CD4-positive, alpha-beta T cell treated with Interleukin-21 for 1 hour (primary cell): ENCODE data around the gene SIX3.

ENCODE experiments used
- DNase-seq: peaks from one replicate; pipeline ENCODE4 v3.0.0-alpha.2; 2020

The SIX3 gene

DNA sequence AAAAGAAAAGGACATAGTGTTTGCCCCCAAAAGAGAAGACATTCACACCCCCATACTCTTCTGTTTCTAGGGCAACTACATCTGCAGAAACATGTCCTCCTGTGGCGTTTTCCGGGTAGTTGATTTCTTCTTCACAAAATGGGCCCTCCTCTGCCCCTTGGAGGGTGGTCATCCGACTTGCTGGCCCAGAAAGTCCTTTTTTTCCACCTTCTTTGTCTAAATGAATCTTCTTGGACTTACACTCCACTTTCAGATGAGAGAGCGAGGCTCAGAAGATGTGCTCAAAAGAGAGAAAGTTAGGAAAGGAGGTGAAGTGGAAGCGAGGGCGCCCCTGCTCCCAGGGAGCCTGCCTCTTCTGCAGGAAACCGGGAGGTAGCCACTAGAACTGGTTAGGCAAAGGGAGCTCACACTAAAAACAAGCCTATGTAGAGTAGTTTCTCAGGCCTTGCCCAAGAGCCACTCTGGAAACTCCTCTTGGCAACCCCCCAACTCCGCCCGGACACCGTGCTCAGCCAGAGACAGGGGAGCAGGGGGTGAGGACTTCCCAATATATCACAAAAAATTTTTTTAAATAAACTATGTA is 10.2 kb upstream of the SIX3 start:
- no peak for DNase-seq

DNA sequence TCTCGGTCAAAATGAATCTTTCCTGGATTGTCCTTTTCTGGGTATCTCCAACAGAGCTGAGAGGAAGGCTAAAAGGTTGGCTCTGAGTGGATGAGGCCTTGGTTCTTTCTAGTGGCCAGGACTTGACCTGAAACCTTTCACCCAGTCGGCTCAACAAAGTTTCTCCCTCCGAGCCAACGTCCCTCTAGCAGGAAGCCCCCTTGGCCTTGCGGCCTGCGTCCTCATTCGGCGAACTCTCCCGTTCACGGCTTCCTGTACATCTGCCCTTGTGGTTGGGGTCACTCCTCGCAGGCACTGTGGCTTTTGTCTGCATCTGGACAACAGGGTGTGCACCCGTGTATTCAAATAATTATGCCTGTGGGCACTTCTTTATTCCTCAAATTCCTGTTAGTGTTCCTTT is 9.4 kb upstream of the SIX3 start:
- no peak for DNase-seq

DNA sequence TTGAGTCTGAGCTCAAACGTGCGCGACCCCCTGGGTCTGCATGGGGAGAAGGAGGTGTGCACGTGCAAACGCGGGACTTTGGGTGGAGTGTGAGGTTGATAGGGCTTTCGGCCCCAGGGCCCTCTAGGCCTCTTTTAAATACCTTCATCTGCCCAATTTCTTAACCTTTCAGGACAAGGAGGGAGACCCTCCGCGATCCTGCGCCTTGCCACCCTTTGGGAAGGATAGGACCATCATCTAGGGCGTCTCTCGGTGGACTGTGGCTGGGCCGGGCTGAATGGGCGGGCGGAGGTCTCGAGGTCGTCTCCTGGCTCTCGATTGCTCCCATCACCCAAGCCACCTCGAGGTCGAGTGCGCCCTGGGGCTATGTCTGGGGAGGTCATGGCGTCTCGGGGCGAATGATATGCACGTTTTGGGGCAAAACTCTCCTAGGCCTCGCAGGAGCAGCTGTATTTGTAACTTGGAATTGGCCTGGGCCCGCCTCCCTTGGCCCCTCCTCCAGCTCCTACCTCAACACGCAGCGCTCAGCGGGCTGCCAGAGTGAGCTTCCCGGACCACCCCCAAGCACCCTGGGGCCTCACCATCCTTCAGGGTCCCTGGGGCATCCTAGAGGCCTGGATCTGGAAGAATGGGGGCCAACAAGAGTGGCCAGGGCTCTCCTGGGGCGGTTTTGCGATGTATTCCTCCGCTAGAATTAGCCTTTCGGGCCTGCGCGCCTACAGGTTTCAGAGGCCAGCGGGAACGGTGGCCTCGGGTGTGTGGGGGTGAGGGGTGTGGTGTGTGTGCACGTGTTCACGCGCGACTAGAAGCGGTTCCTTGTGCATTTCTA is 8.7 kb upstream of the SIX3 start:
- DNase-seq = no peak

DNA sequence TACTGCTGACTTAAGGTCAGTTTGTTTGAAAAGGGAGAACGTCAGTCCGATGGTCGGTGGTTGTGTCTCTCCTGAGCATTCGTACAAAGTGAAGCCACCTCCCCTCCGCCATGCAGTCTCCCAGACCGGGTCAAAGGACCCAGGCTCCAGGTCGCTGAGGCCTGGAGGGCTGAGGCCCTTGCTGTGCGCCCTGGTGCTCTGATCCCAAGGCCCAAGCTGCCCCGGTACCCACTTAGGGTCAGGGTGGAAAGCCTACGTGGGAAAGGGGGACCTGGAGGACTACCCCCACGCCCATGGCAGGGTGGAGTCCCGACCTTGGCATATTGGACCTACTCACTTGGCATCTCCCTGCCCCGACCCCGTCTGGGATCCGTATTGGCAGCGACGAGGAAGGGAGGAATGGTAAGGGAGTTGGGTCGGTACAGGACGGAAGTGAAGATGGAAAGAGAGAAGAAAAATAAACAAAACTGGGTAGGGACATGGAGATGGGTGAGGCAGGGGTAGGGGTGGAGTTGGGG is 8.0 kb upstream of the SIX3 start:
- no peak for DNase-seq

DNA sequence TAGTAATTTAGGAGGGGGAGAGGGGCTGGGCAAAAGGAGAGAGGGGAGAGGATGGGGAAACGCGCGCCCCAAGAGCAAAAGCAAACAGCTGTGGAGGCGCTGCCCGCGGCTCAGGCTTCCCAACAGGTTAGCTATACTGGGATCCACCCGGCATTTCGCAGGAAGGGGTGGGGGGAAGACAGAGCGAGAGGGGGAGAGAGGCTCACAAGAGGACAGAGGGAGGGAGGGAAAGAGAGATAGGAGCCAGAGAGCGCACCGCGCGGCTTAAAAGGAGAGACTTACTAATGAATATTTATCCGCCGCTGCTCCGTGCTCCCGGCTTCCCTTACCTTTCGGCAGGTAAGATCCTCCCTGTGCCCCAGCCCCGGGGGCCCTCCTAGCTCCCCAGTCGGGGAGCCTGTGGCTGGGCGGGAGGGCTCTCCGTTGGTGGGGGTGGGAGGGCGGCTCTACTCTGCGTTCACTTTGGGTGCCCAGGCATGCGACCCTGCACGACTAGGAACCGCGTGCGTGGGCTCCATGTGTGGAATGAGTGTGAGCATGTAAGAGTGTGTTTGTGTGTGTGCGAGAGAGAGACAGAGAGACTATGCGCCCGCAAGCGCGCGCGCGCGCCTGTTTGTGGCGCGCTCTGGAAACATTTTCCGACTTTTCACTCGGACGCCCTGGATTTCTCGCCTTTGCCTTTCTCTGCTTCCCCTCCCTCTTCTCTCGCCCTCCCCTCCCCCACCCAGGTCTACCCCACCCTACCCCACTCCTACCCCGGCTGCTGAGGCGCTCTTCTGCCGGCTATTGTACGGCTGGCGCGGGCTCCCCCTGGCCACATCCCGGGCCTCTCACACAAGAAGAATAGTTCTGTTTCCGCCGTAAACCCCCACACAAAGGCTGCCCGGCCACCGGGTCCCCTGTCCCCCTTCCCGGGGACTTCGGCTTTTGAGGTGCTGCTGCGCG is 7.2 kb upstream of the SIX3 start:
- no peak for DNase-seq

DNA sequence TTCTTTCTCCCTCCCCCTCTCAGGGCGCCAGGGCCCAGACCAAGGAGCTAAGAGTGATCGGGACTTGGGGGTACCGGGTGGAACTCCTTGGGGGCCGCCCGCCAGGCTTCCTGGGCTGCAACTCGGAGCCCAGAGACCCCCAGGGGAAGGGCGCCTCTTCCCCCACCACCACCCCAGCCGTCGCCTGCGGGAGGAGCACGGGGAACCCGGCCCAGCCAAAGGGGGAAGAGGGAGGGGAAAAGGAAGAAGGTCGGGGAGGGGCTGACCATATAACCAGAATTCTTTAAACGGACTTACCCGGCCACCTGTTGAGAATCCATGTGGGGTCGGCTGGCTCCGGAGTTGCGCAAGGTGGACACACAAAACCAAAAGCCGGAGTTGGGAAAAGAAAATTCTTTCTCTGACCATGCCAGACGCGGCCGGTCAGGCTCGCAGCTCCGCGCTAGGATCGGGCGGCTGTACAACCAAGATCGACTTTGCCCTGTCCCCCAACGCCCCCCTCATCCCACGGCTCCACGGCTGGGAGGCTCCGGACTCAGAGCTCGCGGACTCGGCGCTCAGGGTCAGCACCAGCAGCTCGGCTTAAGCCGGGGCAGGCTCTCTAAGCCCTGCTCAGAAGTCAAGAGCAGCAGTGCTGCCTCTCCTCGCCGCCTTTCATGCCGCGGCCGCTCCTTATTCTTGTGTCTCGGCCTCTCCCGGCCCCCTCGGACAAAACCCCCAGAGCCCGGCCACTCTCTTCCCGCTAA is 6.3 kb upstream of the SIX3 start:
- no peak for DNase-seq

DNA sequence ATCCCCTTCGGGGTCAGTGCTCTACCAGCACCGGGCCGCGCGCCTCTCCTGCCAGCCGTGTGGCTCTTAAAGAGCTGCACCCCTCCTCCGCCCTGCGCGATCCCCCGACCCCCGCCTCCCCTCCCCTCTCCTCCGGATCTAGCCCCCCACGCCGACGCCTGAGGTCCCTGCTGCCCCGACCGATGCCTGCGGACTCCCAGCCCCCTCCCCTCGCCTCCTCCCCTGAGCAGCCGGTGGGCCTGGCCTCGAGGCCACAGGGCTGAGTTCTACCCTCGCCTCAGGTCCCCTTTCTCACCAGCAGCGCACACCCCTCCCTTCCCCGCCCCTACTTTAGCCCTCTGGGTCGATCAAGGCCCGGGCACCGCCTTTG is 5.8 kb upstream of the SIX3 start:
- DNase-seq = no peak

DNA sequence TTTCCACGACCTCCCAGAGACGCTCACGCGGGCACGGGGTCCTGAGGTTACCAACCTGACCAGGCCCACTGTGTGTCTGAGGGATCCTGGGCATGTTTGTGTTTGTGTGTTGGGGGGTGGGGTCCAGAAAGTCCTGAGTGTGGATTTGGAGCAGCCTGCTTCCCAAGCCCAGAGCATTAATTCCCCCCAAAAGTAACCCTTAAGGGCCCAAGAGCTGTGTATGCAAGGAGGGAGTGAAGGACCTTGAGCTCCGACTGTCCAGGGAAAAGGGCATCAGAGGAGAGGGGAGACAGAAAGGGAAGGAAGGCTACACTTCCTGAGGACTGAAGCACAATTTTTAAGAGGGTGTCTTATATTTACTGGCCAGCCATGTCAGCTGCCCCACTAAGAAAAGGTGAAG is 5.2 kb upstream of the SIX3 start:
- no peak for DNase-seq

DNA sequence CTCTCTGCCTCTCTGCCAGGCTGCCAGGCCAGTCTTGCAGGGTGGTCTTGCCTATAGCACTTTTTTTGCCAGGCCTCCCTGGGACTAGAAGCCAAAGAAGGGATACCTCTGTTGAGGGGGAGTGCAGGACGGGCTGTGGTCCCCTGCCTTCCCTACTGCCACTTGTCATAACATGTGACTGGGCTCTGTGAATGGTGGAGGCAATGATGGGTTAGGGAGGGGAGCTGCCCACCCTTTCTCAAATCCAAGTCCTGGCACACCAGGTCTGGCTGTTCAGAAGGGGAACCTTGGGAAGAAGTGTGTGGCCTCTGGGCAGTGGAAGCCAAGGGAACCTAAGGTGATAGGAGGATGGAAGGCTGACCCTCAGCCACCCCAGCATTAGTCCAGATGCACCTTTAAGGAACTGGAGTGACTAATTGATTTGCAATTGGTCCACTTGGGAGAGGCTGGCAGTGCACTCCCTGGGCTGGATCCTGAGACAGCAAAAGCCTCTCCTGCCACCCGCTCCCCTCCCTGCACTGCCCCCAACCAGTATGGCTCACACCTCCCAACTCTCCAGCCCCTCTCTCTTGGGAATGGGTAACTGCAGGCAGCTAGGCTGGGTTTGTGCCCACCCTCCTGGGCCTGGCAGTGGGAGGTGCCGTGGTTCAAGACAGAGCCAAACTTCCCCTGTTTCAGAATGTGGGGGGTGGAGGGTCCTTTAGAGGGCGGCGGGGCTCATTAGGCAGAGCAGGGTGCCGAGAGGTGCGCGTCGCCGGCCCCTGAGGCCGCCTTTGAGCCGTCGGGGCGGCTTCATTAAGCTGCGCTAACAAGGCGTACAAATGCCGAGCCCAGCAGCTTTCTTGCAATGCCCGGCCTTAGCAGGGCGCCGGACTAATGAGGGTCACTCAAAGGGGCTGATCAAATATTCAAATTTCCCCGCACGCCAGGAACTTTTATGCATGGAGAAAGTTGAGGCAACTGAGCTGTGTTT is 4.5 kb upstream of the SIX3 start:
- no peak for DNase-seq

DNA sequence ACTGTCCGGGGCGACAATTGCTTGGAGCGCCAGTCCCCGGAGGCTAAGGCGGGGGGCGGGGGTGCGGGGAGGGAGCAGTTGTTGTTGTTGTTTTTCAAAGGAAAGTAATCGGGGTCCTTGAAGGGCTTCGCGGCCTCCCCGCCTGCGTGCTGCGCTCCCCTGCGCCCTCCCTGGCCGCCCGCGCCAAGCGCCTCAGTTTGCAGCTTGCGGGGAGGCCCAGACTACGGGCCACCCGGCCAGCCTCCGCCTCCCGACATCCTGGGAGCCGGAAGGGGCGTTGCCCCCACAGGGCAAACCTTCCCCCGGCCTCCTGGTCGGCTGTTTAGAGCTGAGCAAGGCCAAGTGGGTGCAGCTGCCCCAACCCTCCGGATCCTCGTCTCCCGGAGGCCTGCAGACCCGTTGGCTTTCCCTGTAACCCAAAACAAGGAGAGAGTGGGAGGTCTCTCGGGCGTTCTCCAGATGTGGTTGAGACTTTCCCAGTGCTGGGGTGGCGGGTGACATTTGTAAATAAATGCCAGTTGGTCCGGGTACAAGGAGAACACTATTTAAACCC is 3.7 kb upstream of the SIX3 start:
- no peak for DNase-seq

DNA sequence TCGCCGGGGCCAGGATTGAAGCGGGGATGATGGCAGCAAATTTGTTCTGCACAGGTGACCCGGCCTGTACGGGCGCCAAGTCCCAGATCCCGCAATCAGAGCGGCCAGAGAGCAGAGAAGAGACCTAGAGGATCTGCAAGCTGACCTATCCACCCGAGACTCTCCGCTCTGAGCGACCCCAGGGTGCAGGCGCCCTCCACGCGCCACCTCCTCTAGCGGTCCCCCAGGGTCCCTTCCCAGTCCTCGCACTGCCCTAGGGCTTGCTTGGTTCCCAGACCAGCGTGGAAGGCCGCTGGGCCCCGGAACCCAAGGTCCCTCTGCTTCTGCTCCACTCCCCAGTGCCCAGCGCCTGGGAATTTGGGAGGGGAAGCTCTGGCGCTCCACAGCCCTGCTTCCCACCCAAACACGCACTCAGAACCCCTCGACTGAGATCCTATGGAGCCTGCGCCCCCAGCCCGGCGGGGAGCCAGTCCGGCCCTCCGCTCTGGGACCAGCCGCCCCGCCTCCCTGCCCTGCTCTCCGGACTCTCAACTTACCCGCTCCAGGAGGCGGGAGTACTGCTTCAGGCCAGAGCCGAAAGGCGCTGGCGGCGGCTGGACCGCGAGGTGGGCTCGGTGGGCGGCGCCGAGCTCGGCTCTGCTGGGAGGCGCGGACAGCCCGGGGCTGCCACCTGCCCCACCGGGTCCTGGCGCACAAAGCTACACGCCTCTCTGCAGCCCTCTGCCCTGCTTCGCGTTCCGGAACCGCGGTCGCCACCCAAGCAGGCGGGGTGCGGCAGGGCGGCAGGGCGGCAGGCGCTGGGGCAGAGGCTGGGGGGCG is 3.0 kb upstream of the SIX3 start:
- no peak for DNase-seq

DNA sequence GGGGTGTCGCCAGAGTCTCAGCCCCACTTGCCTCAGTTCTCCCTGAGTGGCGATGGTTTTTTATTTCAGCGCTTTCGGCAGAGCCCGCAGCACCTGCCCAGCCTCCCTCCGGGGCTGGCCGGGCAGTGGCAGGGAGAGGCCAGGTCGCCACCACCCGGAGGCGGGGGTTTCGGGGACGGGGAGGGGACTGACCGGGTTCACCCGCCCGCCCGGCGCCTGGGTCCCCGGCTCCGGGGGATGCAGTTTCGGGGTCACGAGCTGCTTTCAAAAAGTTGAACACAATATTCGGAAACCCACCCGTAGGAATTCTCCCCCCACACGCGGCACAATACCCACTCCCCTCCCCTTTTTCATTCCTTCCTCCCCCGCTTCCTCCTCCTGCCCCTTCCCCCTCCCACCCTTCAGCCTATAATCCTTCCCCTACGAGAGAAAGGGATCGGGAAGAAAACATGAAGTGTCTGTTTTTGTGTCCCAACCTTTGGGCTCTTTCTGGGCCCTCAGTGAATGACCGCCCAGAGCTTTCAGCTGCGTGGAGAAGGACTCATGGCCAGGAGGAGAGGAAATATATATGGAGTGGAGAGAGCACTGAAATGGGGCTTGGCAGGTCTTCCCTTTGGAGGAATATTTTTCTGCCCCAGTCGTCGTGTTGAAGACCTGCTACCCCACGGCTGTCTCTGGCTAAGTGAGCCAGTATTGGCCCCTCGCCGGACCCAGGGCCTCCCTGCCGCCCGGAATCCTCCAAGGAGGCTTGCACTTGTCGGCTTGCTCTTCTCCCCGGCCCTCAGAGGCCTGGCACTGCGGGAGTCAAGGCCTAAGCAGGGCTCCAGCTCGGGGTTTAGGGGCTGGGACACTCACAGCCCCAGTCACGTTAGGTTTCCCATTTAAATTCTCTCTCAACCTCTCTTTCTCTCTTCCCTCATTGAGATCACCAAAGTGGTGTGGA is 2.1 kb upstream of the SIX3 start:
- DNase-seq = no peak

DNA sequence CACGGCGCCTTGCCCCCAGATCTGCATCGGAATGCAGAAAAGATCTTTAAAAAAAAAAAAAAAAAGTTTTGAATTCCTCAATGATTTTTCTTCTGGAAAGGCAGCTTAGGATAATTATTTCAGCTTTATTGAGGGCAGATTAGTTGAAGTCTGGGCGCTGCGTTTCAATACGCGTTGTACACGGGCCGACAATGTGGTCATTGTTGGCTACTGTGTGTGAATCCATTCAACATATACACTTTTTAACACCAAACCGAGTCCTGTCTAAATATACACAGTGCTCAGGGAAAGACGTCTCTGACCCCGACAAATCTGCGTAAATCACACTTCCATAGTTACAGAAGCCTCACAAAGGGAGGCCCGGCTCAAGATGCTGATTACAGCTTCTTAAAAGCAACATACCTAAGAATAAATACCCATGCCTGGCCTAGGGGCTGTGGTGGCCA is 1.4 kb upstream of the SIX3 start:
- no peak for DNase-seq

DNA sequence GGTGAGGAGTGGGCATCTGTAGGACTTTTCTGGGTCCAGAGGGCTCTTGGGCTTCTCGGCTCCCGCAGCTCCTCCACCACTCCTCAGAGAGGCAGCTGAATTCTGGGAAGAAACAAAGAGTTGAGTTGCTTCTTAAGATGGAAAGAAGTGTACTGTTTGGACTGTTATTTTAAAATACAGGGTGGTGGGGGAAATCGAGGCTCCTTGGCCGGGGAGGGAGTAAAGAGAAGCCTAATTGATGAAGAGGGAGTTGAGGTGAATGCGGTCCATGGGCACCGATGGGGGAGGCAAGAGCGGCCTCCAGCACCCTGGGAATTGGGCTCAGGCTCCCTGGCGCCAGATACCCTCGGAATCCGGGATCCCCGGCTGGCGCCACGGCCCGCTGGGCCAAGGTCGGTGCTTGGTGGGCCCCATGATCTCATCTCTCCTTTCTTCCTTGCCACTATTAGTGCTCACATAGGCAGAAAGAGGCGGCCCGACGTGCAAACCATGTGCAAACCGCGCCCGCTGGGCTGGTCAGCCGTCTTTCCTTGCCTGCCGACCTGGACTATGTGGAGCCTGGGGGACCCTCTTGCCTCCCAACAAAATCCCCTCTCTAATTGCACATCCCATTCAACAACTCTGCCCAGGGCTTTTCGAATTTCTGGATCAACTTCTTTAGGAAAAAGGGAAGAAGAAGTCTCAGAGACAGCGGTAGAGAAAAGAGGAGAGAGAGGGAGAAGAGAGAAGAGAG is 604 bp upstream of the SIX3 start:
- no peak for DNase-seq

DNA sequence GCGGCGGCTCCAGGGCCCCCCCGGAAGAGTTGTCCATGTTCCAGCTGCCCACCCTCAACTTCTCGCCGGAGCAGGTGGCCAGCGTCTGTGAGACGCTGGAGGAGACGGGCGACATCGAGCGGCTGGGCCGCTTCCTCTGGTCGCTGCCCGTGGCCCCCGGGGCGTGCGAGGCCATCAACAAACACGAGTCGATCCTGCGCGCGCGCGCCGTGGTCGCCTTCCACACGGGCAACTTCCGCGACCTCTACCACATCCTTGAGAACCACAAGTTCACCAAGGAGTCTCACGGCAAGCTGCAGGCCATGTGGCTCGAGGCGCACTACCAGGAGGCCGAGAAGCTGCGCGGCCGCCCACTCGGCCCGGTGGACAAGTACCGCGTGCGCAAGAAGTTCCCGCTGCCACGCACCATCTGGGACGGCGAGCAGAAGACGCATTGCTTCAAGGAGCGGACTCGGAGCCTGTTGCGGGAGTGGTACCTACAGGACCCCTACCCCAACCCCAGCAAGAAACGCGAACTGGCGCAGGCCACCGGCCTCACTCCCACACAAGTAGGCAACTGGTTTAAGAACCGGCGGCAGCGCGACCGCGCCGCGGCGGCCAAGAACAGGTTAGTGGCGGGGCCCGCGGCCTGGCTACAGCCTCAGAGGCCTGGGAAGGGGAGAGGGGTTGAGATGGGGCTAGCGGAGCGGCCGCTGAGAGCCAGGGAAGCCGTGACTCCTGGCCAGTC is 965 bp downstream of the SIX3 start:
- no peak for DNase-seq

DNA sequence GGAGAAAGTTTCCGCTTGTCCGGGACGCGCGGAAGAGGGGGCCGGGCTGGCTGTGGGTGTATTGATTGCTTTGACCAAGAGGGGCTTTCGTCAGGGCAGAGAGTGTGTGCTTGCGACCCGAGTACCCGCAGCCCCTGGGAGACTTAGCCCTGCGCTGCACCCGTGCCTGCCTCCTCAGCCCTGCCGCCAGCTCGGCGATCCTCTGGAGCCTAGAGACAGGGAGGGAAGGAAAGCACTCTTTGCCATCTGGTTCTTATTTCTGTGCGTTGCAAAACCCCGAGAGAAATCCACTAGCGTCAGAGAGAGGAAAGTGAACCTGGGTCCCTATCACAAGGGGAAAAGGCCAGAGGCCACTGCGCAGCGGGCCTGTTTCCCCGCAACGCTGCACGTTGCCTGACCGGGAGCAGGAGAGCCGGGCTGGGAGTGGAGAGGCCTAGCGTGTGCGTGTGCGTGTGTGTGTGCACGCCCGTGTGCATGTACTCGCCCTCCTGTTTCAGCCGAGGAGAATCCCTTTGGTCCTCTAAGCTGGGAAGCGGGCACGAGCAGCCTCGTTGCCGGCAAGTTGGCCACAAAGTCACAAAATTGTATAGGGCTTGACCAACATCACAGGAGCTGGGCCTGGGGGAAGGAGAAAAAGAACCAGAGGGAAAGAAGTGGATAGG is 1.7 kb downstream of the SIX3 start:
- no peak for DNase-seq

DNA sequence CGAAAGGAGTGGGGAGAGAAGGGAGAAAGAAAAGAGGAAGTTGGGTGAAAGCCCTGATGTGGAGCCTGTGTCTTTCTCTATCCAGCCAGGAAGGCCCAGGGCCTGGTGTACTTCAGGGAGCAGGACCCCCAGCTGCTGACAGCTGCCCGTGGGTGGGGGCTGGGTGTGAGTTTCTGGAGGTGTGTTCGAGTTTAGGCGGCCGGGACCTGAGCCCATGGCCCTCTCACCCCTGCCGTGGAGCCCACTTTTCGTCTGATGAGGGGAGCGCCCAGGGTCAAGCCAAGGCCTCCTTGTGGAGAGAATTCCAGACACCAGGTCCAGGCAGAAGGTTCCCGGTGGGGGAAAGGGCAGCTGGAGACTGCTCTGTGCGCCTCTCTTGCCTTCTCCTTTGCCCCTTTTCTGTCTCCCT is 2.2 kb downstream of the SIX3 start:
- DNase-seq = no peak
